Retina (tissue), 1 donor: Measurements from ENCODE around the gene OVCA2.

Experiments
- DNase-seq: peaks from one replicate; pipeline ENCODE4 v3.0.0-alpha.2; 2016

The OVCA2 gene

GRCh38 chr17:2015314-2015713 is 26.5 kb upstream of the OVCA2 start:
- DNase-seq = no peak

GRCh38 chr17:2016494-2016893 is 25.3 kb upstream of the OVCA2 start:
- no peak for DNase-seq

DNA sequence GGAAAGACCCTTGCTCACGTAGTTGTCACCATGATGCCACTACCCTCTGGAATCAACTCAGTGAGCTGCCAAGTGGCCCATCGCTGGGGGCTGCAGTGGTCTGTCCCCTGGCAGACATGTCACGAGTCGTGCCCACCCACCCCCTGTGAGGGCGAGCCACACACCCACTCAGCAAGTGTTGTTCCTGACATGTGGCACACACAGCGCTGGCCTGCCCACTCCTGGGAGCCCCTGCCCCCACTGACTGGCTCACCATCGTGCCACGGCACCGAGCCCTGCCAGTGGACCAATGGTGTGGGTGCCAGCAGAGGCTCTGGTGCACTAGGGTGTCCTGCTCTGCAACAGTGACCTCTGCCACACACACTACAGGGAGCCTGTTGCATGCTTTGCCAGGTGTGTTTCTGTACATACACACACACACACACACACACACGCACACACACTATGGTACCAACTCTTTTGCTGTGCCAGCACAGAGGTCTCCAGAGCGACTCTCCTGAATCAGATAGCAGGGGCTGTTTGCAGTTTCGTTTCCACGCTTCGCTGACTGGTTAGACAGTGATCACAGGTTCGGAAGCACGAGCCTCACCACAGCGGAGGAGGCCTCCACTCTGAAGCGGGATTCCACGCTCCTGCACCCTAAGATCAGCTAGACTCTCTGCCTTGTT is 24.4 kb upstream of the OVCA2 start:
- peak; percentile 44 for DNase-seq

DNA sequence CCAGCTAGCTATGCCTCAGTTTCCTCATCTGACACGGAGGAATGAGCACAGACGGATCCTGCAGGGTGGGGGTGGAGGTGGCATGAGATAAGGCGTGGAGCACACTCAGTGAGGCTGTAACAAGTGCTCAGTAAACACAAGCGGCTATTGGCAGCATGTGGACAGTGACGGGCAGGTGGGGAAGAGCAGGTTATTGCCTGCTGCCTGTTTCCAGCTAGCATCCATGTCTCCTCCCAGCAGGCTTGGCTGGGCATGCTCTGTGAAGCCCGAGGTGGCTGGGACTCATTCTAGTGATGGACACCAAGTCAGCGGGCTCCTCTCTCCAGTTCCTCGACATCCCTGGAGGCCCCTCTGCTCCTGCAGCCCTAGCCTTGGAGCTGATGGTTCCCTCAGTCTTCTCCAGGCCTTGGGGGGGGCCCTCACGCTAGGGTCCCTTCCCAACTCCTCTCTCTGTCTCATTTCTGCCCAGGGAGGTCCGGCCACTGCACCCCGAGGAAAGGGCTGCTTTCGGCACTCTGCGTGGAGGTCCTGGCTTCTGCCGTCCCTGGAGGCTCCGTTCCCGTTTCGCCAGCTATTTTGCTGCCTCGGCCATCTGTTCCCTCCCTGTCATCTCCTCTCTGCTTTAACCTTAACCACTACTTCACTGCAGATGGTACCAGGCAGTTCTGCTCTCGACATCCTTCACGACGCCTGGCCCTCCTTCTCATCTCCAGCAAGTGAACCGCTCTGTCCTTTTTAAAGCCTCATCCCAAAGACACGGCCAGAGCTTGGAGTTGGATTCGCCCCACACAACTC is 22.9 kb upstream of the OVCA2 start:
- DNase-seq = peak; percentile 56

DNA sequence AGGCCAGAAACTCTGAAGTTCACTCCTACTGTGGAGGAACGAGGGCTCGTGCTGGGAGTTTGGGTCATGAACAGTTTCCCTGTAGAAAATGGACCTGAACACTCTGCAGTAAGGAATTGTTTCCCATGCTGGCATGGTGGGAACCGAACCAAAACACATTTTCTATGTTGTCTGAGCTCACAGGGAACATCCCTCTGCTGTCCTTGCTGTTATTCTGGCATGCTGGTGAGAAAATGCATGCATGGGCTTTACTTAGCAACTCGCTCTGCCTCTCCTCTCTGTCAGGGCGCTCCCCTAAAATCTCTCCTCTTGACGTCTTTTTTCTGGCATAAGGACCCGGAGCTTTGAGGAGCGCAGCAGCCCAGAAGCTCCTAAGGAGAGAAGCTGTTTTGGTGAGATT is 22.1 kb upstream of the OVCA2 start:
- no peak for DNase-seq

- peak; percentile 19 for DNase-seq
Observed at GRCh38 chr17:2020721-2021120, 21.1 kb upstream of the OVCA2 start.

DNA sequence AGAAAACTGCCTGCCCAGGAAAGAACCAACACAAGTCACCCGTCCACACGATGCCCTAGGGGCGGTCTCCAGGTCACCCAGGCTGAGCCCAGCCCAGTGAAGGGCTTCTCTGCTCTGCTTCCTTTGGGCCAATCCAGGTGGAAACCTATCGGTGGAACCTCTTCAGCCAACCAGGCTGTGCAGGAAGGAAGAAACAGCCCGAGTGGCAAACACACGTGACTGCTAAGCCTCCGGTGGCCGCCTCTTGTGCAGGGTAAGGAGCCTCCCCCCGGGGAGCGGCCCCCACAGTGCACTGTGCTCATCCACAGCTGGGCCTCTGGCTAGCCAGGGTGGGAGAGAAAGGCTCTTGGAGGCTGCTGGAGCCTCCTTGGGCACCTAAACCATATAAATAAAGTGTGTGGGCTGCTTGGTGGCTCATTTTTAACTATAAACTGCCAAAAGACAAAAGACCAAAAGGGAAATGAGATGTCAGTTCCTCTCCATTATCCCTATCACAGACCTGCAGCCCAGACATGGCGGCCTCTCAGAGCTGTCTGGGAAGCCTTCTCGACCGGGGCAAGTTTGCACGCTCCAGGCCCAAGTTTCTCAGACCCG is 19.1 kb upstream of the OVCA2 start:
- peak; percentile 50 for DNase-seq

GRCh38 chr17:2023256-2023655 is 18.6 kb upstream of the OVCA2 start:
- peak; percentile 59 for DNase-seq

DNA sequence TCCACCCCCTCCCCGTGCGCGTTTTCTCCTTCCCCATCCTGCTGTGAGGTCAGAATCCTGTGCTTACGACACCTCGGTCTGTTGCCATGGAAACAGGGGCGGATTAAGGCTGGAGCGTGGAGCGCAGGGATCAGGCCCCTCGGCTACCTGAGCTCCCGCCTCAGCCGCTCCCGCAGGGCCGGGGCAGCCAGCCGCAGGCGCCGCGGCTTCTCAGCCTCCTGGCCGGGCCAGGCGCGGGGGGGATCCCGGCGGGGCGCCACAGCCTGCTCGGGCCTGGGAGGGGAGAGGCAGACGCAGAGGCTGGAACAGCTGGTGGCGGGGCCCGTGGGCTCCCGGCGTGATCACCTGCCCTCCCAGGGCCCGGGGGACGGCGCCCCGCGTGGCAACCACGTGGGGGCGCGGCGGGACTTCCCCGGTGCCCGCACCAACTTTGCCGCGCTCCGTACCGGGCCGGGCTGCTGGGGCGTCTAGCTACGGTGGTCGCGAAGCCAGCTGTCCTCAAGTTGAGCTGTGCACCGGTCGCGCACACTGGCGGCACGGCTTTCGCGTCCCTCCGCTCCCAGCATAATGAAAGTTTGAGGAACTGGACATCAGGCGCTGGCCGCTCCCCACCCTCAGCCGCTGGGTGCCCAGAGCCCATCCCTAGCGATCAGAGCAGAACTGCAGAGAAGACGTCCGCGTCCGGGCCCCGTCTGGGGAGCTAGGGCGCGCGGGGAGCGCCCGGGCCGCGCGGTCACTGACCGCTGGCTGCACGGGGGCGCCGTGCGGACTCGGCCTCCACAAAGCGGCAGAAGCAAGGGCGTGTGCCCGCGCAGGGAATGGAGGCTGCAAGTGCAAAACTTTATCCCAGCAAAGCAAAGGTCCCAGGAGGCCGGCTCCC is 17.9 kb upstream of the OVCA2 start:
- DNase-seq = peak; percentile 80

GRCh38 chr17:2024572-2025219 is 17.1 kb upstream of the OVCA2 start:
- DNase-seq = peak; percentile 71

GRCh38 chr17:2025220-2025621 is 16.6 kb upstream of the OVCA2 start, which contains the start of gene RTN4RL1:
Gene RTN4RL1 (minus strand): TSS chr17:2025334. CDS start chr17:2024865, 469 bp downstream.
- peak; percentile 77 for DNase-seq

- peak; percentile 82 for DNase-seq
Observed at GRCh38 chr17:2025622-2026309, 16.1 kb upstream of the OVCA2 start.

DNA sequence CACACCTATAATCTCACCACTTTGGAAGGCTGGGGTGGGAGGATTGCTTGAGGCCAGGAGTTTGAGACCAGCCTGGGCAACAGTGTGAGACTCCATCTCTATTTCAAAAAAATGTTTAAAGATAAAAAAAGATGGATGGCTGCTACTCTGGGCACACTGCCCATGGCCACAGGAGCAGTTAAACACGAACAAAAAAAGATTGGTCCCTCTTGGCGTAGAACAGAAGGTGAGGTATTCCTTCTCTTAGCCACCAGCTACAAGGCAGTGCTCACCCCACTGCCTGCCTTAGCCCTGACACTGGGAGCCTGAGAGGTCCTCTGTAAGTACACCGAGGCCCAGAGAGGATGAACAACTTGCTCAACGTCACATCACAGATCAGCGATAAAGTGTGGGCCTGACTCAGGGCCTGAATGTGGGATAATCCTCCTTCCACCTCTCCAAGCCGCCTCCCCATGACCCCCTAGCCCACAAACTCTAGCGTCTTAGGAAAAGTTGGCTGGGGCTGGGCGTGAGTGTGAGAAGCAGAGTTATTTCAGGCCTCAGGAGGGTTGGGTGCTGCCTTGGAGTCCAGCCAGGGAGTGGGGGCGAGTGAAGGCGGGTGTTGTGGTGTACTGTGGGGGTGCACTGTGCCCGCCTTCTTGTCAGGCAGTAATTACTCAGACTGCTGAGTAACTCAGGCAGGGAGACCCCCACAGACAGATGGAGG is 14.1 kb upstream of the OVCA2 start:
- no peak for DNase-seq

DNA sequence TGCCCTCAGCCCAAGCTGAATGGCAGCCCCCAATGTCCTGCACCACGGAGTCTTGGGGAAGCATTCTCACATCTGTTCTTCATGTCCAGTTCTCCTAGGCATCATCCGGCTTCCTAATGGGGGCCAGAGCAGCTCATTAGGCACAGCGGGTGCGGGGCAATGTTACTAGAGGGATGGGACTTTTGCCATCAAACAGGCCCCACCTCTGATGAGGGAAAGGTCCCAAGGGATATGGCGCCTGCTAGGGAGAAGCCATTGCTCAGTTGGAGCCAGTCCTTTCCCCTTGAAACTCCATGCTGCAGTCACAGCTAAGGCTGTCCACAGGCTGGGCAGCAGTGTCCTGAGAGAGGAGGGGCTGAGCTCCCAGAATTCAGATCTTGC is 13.6 kb upstream of the OVCA2 start:
- no peak for DNase-seq

DNA sequence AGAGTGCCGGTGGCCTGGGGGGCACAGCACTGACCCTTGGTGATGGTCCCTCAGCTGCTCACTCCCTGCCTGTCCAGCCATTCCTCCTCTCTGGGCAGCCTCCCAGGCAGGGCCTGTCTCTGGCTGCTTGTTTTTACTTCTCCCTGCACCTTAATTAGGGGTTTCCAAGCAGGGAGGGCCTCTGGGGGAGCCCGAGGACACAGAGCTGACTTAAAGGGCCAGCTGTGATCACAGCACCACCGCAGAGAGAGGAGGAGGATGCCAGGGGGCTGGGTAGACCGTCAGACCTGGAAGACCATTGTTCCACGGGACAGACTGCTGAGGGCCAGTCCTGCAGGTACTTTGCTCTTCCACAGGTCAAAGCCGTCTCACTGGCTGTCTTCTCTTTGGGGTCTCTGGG is 13.1 kb upstream of the OVCA2 start:
- DNase-seq = peak; percentile 44

DNA sequence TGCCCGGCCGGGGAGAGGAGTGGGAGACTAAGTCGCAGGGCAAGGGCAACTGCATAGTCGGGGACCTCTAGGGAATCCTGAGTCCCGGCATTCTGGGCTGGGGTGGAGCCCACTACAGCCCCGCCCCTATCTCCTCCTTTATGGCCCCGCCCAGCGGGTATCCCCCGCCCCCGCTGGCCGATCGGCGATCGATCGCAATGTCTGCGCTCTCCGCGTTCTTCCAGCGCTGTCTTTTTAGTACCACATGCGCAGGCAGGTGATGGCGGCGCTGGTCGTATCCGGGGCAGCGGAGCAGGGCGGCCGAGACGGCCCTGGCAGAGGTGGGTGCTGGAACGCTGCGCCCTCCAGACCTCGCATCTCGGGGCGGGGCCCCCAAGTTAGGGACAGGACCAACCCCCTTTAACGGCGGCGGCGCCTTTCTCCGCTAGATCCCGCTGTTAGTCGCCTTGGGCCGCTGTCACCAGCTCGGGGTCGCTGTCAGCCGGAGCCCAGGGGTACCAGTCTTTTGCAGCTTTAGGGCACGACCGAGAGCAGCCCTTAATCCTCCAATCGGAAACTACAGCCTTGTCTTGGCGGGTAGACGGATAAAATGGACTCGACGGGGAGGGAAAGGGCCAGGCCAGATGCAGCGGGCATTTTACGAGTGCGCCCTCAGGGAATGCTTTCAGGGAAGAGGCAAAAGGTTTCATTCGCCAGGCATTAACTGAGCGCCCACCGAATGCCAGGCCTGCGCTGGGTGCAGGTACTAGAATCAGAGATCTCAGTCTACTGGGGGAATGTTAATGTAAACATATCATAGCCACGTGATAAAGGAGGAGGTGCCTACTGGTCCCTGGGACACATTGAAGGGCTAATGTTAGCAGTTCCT is 11.7 kb upstream of the OVCA2 start, which contains the start of gene DPH1:
Gene DPH1 (plus strand): TSS at position 243 of the 868 bp plus-strand sequence. CDS start 17 bp downstream, at position 260.
- peak; percentile 89 for DNase-seq

GRCh38 chr17:2030779-2031163 is 11.1 kb upstream of the OVCA2 start:
- DNase-seq = no peak

DNA sequence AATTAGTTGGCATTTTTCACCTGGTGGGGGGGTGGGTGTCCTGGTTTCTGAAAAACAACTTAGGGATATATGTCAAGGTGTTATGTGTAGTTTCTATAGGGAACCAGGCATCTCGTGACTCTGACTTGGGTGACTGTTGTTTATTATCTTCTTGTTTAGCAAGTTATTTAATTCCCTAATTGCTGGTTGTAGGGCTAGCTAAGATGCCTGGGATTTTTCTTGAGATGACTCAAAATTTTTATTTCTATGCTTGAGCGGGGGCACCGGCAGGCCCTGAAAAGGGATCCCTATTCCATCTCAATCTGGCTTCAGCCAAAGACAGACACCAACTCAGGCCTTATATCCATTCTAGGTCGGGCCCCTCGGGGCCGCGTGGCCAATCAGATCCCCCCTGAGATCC is 8.7 kb upstream of the OVCA2 start:
- no peak for DNase-seq

- no peak for DNase-seq
Observed at GRCh38 chr17:2034157-2034556, 7.7 kb upstream of the OVCA2 start.
